Measurements from ENCODE around the gene DISC1.
"Not testable (repeated sequence)": the region's sequence is repeated elsewhere in the genome, so short reads cannot be mapped to it uniquely, and the experiment has no call there.

DISC1 gene

GRCh38 chr1:231940116-231940515 is 313.5 kb downstream of the DISC1 start:
- no peak for DNase-seq

- no peak for DNase-seq
Observed at GRCh38 chr1:231940701-231941100, 314.1 kb downstream of the DISC1 start.

GRCh38 chr1:231943084-231943483 is 316.5 kb downstream of the DISC1 start:
- no peak for DNase-seq

GRCh38 chr1:231948102-231948501 is 321.5 kb downstream of the DISC1 start:
- not testable (repeated sequence) for DNase-seq

- DNase-seq = no peak
Observed at GRCh38 chr1:231949277-231950091, 322.9 kb downstream of the DISC1 start.

- DNase-seq = no peak
Observed at GRCh38 chr1:231950331-231951128, 323.9 kb downstream of the DISC1 start.

- DNase-seq = no peak
Observed at GRCh38 chr1:231951374-231951773, 324.8 kb downstream of the DISC1 start.

- DNase-seq = no peak
Observed at GRCh38 chr1:231952154-231952553, 325.6 kb downstream of the DISC1 start.

- no peak for DNase-seq
Observed at GRCh38 chr1:231953660-231954059, 327.1 kb downstream of the DISC1 start.

GRCh38 chr1:231954751-231955150 is 328.2 kb downstream of the DISC1 start:
- no peak for DNase-seq

- DNase-seq = no peak
Observed at GRCh38 chr1:231957359-231957758, 330.8 kb downstream of the DISC1 start.

- DNase-seq = no peak
Observed at GRCh38 chr1:231958448-231958847, 331.9 kb downstream of the DISC1 start.

GRCh38 chr1:231959225-231959884 is 332.8 kb downstream of the DISC1 start:
- DNase-seq = no peak

- not testable (repeated sequence) for DNase-seq
Observed at GRCh38 chr1:231961801-231962200, 335.2 kb downstream of the DISC1 start.

- no peak for DNase-seq
Observed at GRCh38 chr1:231962636-231963035, 336.0 kb downstream of the DISC1 start.

GRCh38 chr1:231964241-231964640 is 337.7 kb downstream of the DISC1 start:
- no peak for DNase-seq

GRCh38 chr1:231964961-231965360 is 338.4 kb downstream of the DISC1 start:
- DNase-seq = no peak

- no peak for DNase-seq
Observed at GRCh38 chr1:231965615-231966014, 339.0 kb downstream of the DISC1 start.

GRCh38 chr1:231966983-231967382 is 340.4 kb downstream of the DISC1 start:
- DNase-seq = no peak

- no peak for DNase-seq
Observed at GRCh38 chr1:231969076-231969475, 342.5 kb downstream of the DISC1 start.

- not testable (repeated sequence) for DNase-seq
Observed at GRCh38 chr1:231969761-231970160, 343.2 kb downstream of the DISC1 start.

GRCh38 chr1:231970684-231971083 is 344.1 kb downstream of the DISC1 start:
- DNase-seq = no peak

GRCh38 chr1:231971397-231972110 is 345.0 kb downstream of the DISC1 start:
- DNase-seq = no peak

Data from amniotic stem cell (primary cell).